ENCODE measurements around the gene LHFPL6.

LHFPL6 gene

DNA sequence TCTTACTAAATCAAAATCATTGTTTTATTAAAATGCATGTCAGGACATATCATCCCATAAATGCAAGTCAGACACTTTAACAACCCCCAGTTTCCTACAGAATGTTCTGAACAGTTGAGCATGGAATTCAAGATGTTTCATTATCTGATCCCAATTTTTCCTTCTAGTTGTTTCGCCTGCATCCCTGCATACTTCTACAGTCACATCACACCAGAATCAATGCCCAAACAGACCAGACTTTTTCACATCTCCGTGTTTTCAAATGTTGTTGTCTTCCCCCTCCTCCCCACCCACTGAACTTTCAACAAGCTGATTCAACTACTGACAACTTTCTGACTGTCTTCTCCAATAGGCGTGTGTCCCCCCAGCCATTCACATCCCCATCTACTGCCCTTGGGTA is 48.6 kb downstream of the LHFPL6 start:
- DNase-seq (ENCODE audit: low read depth), result no peak

DNA sequence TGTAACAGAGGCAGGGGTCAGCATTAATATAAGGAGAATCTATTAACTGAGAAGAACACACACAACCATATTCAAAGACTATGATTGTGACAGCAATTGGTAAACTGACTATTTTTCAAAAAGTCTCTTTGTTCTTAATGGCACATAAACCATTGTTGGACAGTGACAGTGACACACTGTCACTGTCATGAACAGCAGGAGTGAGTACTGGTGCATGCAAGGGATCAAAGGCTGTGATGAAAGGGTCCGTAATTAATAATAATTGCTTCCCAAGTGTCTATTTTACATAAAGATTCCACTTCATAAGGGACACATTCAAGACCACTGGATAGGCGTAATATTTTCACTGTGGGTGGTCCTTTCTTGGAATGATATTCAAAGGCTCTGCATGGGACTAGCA is 50.7 kb downstream of the LHFPL6 start:
- DNase-seq (ENCODE audit: low read depth), result no peak

DNA sequence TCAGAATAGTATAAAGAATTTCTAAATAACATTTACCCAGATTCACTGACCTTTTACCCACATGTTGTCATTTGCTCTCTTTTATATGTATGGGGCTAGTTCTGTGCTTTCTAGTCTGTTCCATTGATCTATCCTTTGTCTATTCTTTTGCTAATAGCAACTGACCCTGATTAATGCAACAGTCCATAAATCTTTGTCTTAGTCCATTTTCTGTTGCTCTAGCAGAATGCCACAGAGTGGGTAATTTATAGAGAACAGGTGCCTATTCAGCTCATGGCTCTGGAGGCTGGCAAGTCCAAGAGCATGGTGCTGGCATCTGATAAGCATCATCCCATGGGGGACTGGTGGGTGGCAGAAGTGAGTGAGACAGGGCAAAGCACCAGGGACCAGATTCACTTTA is 52.1 kb downstream of the LHFPL6 start:
- no peak for DNase-seq (ENCODE audit: low read depth)

DNA sequence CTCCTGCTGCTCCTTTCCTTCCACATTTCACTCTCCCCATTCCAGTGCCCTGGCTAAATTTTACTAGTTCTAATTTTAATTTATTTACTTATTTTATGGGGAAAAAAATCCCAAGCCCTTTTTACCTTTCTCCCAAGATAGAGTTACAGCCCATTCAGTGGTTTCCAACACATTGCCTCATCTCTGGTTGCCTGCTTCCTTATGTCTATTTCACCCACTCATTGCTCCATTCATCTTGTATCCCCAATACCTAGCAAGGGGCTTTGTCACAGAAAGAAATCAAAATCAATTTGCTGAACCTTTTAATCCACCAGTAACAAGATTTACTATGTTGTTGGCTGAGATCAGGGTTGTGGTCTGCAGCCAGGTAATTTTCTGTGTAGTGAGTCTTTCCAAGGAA is 55.9 kb downstream of the LHFPL6 start:
- no peak for DNase-seq (ENCODE audit: low read depth)

DNA sequence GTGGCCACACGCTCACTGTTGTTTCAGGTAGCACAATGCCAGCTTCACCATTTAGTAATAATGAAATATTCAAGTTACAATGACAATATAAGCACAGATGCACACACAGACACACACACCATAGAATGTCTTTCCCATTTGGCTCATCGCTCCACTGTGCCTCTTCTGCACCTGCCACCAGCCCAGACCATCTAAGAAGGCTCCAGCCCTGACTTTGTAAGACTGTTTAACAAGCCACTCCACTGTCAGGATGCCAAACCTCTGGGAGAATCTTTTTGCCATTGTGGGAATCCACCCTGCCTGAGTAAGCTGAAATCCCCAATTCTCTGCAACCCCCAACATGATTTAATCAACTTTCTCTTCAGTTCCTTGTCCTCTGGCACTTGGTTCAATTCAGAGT is 60.6 kb downstream of the LHFPL6 start:
- DNase-seq (ENCODE audit: low read depth), result no peak

DNA sequence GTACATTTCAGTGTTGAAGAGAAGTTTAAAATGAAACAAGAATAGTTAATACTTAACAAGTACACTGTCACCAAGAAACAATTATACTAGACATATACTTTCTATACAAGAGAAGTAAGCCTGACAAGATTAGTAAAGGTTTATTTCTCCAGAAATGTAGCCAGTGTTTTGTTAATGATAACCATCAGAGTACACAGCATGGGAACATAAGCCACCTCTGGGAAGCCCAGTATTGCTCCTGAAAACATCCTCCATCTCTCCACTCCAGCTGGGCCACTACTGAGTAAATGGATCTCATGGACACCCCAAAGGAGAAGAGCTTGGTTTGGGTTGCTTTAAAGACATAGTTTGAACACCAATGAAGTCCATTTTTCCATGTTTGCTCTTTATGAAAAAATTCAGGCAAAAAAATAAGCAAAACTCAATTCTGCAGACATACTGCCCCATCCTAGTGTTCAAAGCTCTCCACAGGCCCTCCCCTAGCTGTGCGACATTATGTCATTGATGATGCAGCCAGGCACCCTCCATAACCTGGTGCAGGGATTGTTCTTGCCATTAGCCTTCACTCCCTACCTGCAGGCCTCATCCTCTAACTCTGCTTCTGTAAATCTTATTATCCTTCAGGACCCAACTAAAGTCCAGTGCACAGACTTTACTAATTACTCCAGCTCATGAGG is 61.9 kb downstream of the LHFPL6 start:
- no peak for DNase-seq (ENCODE audit: low read depth)

DNA sequence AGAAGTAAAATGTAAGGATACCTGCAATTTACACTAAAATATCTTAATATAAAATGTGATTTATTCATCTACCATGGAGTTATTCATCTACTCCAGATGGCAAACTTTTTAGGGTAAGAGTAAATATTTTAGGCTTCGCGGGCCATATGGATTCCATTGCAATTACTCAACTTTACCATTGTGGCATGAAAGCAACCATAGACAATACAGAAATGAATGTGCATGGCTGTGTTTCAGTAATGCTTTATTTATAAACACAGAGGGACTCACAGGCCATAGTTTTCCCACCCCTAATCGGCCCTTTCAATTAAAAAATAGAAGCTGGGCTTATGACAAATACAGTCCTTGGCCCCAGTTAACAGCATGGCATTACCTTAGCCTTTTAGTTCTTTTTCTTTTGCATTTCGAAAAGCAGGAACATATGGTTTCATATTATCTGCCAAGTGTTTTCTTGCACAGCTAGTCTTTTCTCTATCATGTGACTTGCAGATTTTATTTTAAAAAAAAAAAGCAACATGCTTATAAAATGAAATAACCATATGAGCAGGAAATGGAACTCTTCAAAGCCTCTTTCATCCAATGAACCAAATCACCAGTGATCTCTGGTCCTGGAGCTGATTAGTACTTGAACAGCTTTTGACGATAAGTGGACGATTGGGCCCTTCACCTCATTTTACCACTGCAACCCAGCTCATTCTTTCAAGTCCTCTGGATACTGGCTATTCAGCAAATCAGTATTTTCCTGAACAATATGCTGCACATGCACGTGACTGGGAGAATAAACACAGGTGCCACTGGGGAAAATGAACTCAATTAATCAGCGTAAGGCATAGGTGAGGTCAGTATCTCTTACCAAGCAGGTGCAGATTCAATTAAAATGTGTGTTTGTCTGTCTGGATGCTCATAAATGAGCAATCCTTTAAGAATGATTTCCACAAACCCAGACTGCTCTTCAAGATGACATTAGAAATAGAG is 63.9 kb downstream of the LHFPL6 start:
- DNase-seq (ENCODE audit: low read depth), result no peak

DNA sequence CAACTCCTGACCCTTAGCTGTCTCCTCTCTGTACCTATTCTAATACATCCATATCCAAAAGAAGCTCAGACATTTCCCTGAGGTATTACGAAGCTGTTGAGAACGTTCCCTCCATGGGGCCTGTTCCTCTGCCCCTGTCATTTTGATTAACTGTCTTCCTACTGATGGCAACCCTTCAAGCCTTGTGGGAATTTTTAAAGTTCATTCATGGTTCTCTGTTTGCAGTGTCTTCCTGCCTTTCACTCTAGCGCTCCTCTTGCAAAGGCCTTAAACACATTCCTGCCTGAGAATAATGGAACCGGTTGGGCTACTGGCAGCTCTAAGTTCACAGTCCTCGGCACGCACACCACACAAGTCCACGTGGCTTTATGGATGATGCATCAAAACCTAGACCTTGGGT is 66.1 kb downstream of the LHFPL6 start:
- no peak for DNase-seq (ENCODE audit: low read depth)

DNA sequence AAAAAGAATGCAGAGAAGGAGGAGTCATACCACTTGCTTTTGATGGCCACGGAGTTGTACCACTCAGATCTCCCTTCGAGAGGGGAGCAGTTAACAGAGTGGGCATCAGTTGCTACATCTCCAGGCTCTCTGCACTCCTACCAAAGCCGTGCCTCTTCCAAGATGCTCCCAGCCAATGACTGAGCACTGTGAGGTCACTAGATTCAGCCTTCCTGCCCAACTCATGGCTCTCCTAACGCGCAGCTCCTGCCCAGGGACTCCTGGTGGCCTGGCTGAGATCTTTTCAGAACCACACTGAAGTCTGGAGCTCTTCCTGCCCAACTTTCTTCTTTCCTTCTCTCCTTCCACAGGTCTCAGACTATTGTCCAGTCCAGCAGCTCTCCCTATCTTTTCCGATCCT is 66.7 kb downstream of the LHFPL6 start:
- DNase-seq (ENCODE audit: low read depth), result no peak

DNA sequence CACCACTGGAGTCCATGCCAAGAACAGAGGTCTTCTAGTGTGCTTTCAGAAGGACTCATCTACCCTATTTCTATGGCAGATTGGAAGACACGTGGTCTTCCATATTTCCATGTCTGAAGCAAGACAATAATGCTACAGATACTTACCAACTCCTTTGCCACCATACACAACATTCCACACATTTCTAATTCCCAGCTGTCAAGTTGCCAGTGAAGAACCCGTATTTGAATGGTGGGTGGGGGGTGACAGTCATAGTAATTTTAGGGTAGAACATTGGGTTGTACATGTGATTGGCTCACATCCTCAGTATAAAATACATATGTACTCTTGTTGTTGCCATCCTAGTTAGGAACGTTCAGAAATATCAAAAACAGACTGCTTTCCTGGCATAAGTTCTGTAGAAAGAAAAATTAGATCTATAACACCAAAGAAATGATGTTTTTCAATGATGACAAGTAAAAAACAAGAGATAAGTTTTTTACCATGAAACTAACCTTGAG is 69.3 kb downstream of the LHFPL6 start:
- no peak for DNase-seq (ENCODE audit: low read depth)

DNA sequence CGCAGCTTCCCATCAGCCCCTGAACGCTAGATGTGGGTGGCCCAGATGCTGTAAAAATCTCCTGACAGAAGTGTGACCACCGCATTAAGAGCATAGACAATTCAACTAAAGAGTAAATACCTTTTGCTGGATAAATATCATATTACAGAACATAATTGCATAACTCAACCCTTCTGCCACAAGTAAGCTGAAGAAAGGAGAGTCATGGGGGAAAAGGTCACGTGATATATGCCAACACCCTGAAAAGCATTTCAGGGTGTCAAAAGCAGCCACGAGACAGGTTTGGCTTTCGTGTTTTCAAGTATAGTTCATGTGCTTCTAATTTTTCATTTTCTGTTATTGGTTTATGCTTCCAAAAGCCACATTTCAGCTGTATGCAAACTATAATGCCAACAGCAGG is 71.3 kb downstream of the LHFPL6 start:
- DNase-seq (ENCODE audit: low read depth), result no peak

DNA sequence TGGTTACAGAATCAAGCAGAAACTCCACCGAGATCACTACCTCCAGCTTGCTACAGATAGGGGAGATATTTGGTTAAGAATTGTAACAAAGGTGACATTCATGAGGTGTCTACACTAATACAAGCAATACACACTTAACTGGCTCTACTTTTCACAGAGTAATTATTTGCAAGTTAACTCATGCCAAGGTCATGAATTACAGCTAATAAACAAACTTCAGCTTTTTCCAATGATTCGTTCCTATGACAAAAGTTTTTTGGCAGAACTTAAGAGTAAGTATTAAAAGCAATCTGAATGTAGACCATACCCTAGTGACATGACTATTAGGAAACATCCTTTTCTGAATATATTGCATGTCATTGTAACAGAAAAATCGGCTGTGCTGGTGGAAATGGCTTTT is 72.1 kb downstream of the LHFPL6 start:
- no peak for DNase-seq (ENCODE audit: low read depth)

DNA sequence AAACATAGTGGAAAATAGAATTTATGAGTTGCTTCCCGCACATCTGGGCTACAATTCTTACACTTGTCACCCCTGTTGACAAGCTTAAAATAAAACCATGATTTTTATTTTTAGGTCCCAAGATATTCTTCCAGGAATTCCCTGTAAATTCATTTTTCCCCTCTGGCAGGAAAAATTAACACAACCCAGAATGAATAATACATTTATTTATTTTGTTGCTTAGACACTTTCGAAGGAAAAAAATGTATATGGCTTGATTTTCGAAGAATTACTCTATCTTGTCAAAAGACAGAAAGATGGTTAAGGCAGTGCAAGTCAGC is 74.4 kb downstream of the LHFPL6 start:
- DNase-seq (ENCODE audit: low read depth), result no peak

DNA sequence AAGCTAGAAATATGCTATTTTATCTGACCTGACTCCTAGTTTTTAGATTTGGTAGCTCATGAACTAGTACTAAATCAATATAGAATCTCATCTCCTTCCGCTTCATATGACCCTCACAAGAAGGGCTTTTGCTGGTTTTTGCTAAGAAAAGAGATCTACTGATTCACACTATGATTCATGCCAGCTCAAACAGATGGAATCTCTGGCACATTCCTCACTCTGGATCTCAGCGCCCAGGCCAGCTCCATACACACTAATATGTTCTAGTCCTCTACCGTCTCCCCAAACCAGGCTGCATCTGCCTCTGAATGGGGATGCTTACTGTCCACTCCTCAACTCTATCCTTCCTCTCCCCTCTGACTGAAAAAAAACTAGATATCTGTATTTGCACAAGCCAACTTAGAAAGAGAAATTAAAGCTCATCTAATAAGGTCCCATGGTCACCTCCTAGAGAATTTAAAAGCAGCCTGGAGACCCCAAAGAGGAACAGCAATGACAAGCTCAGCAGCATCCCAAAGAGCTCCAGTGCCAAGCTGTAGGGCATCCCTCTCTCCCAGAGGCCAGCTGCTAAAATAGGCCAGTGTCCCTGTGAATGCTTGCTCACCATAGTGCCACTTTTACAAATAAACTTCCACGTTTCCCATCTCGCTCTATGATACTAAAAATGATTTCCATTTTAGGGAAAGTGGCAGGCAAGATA is 74.9 kb downstream of the LHFPL6 start:
- peak; percentile 91 for DNase-seq (ENCODE audit: low read depth)

DNA sequence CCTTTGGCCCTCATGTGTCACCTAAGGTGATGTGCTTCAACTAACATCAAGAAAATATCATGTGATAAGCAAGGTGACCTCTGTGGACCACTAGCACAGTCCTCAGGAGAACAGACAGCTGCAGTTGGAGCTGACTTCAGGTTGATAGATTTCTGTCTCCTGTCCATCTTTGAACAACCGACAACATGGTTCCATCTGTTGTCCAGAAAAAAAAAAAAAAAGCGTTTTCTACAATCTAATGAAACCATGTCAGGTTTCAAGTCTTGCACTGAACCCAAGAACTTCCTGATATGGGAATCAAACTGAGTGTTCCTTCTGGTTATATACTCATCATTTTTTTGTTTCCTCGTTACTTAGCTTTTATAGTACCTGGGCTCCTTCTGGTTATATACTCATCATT is 75.7 kb downstream of the LHFPL6 start:
- DNase-seq (ENCODE audit: low read depth), result no peak

DNA sequence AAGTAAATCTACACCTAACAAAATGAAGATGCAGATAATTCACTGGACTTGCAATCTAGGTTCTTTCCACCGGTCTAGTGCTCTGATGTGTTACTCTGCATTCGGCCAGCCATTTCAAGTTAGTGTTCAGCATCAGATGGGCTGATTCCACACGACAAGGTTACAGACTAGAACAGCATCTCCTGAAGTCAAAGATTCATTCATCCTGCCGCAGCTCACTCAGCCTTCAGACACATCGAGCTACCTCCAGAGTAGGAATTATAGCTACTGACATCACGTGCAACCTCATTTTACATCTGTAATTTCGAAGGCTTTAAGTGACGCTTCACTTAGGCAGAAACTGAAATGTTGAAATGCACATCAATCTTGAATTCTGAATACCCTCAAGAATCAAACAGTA is 76.5 kb downstream of the LHFPL6 start:
- DNase-seq (ENCODE audit: low read depth), result no peak

DNA sequence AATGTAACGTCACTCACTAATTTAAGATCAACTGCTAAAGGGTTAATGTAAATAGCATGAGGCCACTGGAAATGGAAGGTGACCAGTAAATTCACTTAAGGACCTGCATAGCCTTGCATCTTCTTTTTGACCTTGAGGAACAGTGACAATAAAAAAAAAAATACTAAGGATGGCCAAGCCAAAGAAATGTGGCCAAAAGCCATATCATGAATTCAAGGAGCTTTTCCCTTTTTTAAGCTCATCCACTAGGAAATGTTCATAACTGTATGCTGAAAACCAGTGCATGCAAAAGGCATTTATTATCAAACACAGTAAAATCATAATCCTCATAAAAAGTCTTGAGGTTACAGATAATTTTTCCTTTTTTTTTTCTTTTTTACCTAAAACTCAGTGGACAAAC is 77.5 kb downstream of the LHFPL6 start:
- no peak for DNase-seq (ENCODE audit: low read depth)

DNA sequence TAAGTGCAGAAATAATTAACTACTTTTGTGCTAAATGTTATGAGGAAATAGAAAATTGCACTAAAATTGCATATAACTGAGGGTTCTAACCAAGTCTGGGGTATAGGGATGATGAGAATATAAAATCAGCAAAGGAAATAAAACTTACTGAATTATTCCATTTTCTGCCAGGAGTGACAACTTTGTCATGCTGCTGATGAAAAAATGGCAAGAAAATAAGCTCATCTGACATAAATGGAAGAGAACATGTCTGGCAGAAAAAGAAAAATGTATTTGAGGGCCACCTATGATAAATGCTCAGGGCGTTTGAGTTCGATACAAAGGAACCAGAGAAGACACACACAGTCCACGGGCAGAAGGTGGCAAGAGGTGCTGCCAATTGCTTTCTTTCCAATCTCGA is 78.2 kb downstream of the LHFPL6 start:
- DNase-seq (ENCODE audit: low read depth), result no peak

DNA sequence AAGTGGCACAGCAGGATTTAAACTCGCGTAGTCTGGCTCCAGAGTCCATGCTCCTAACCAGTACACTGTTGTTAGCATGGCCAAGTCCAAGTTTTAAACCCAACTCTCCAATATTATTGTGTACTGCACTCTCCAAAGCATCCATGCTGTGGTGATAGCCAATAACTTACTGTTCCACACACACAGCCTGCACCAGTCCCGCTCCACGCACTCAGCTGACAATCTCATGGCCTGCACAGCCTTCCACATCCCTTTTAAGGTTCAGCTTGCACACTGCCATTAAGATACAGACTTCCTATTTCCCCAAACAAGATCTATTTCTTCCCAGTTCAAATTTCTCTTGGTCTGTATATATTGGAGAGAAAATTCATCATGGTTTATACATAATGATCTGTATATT is 80.7 kb downstream of the LHFPL6 start:
- DNase-seq (ENCODE audit: low read depth), result no peak

DNA sequence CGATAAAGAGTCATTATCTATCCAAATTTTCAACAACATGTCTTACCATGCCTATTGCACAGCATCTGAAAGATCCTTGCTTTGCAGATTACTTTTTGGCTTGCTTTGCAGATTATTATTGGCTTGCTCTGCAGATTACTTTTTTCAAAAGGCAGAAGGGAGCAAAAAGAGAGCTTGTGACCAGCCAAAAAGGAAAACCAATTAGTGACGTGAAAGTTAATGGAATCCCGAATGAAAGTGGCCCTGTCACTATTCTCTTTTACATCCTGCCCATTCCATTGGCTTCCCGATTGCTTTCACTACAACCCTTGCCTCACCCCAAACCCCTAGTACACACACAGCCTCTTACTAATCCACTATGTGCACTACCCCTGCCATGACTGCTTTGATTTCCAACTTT is 81.3 kb downstream of the LHFPL6 start:
- DNase-seq (ENCODE audit: low read depth), result no peak

DNA sequence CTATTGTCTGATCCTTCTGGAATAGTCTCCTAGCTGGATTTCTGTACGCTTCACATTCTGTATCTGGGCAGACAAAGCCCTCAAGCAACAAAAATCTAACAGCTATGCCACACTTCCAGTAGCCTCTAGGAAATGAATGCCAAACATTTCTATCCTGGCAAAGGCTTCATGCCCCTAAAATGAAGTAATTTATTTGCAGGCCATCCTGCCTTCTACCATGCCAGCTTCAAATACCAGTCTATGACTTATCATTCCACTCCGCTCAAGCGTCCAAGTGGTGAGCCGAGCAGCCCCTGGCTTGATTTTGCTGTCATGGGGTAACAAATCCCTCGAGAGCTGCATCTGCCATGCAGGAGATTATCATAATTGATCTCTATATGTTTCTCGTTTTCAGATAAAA is 86.9 kb downstream of the LHFPL6 start:
- no peak for DNase-seq (ENCODE audit: low read depth)

DNA sequence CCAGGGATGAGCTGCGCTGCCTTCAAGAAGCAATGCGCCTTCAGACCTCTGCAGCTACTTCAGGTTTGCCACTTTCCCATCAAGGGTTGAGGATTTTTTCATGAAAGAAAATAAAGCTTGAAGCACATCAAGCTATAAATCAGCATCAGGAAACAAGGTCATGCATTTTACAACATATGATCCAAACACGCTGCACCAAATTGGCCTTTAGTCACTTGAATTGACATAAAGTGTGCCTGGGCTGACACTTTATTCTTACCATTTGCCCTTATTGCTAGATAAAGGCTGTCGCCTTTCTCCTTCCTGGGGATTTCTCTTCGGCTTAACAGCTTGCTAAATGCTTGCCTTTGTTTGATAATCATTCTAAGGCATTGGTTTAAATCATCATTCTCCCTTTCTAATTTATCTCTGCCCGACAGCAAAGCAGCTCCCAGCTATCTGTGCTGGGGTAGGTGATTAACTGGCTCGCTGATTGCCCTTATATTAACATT is 87.7 kb downstream of the LHFPL6 start:
- no peak for DNase-seq (ENCODE audit: low read depth)

DNA sequence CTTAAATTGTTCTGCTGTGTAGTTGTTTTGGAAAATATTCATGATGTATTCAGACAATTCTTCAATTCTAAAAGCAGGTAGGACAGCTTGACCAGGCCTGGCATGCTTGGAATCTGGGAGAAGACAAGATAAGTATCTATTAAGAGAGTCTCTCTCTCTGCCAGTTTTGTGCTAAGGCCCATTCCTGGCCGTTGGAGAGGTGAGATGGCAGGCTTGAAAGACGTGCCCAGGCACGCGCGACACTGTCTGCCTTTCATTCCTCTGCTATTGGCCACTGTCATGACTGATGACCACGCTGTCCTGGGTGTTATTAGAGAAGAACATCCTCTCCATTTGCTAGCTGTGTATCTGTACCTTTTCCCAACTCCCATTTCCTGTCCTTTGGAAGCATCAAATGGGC is 90.3 kb downstream of the LHFPL6 start:
- no peak for DNase-seq (ENCODE audit: low read depth)

All from non-pigmented ciliary epithelial cell (primary cell).